ENCODE measurements around the gene PTPRCAP. TPM values are rescaled to one million over a fixed set of nuclear protein-coding genes. Genes with fewer than 3 reads are reported as not detected.
A peak's percentile ranks its signal among the peaks of the same experiment; 100 is the strongest.

Gene PTPRCAP
- total and polyA plus RNA-seq, 10 of the 15 experiments (the other 5 are each of a cell fraction or from before 2014, with no cell fraction given), result 4.7 to 266 (median 125) TPM

DNA sequence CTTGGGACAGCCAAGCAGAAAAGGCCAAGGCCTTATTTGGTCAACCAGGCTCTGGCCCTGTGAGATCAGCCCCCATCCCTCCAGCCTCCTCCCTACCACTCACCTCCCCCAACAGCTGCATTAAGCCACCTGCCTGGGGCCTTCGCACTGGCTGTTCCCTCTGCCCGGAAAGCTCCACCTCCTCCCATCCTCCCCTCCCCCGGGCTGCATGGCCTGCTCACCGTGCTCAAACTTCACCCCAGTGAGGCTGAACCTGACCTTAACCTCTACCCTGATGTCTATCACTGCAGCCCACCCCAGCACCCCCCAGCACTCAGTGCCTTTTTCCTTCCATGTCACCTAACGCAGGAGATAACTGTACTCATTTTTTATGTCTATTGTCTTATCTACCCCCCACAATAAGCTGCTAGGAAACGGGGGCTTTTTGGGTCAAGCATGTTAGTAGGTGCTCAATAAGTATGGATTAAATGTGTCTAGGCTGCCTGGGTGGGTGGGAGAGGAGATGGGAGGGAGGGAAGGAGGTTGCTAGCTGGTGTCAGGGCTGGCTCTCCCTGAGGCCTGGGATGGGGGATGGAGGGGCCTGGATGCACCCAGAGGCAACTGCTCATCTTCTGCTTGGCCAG lies 912 bp downstream of the PTPRCAP start:
- Histone ChIP-seq H3K9ac (ENCODE audit: control insufficient read depth, insufficient read depth, low read length) (peak overlapping the region; percentile 99), H2AFZ (ENCODE audit: control insufficient read depth, low read depth, low read length) (no peak overlapping the region), H3K4me3 (peak overlapping the region; percentile 90), H3K79me2 (ENCODE audit: control insufficient read depth, insufficient read depth, low read length) (peaks cover 57% of the 10 kb centered on the region), H3K4me2 (ENCODE audit: control insufficient read depth, insufficient read depth) (peak overlapping the region; percentile 71), H3K36me3 (ENCODE audit: control insufficient read depth in 2 of 2, insufficient read depth in 2 of 2, low read length in 1 of 2) (peaks cover 6 to 21% of the 10 kb centered on the region in 2 experiments; a peak in 3 of 4 replicates), H4K20me1 (ENCODE audit: control insufficient read depth, insufficient read depth) (no peaks in the 10 kb centered on the region), H3K9me3 (replicated peaks; ENCODE audit: control insufficient read depth, insufficient read depth, low read length) (no peaks in the 10 kb centered on the region), H3K27me3 (replicated peaks in 1 of 2; ENCODE audit: control insufficient read depth in 2 of 2, insufficient read depth in 2 of 2, low read length in 1 of 2) (no peaks in the 10 kb centered on the region), H3K4me1 (ENCODE audit: control insufficient read depth, insufficient read depth, low read length) (peaks cover 36% of the 10 kb centered on the region), H3K27ac (ENCODE audit: control insufficient read depth, insufficient read depth) (peak overlapping the region; percentile 99)
- POLR2A ChIA-PET, result interaction anchor here (0.6 to 4.7 kb wide), 15 partner anchors 8 to 153 kb away, joined by 3 to 95 read pairs (median 9); partner anchors contain the start of genes PITPNM1, POLD4, PPP1CA and RPS6KB2
- intact Hi-C loops (cut with micrococcal nuclease; ENCODE audit: unreplicated experiment), result loop anchor here (2.0 to 5.0 kb wide), 4 partner anchors 32 to 70 kb away; partner anchors contain the start of genes PPP1CA, TBC1D10C and TMEM134
- RAD21 ChIA-PET (ENCODE audit: unreplicated experiment), result interaction anchor here (0.6 to 7.2 kb wide), 9 partner anchors 8 to 174 kb away, joined by 5 to 112 read pairs (median 20); partner anchors contain the start of genes AIP, PITPNM1, POLD4 and PPP1CA
- FAIRE-seq (peak; percentile 95), ATAC-seq (peak; percentile 66), DNase-seq (ENCODE audit: low read depth, low spot score) (peak; percentile 75)
- SMC1A ChIA-PET (ENCODE audit: uncharacterized antibody, unreplicated experiment), result interaction anchor here (1.0 to 4.2 kb wide), 11 partner anchors 9 to 89 kb away, joined by 3 to 46 read pairs (median 3); partner anchors contain the start of genes AIP, PITPNM1, PPP1CA and TBC1D10C
- no TSS peak for BruUV-seq (replicated peaks)
- in situ Hi-C loops (cut with MboI), result no loop called here
- 2% methylated on average over 6 of the region's 6 CpGs for WGBS (ENCODE audit: insufficient coverage, insufficient replicate concordance, low lambda C conversion rate, missing lambda C conversion rate)
- CTCF ChIA-PET, result interaction anchor here (0.5 to 4.3 kb wide), 16 partner anchors 9 to 220 kb away, joined by 3 to 53 read pairs (median 4); partner anchors contain the start of genes PPP1CA, RPS6KB2, TBC1D10C and TMEM134
- TF ChIP-seq SIX5 (IDR thresholded peaks at IDR 0.05; ENCODE audit: low read depth, low read length, severe bottlenecking) (no peak), RELA (IDR thresholded peaks at IDR 0.05; ENCODE audit: borderline replicate concordance, partially characterized antibody) (no peak), SREBF1 (IDR thresholded peaks at IDR 0.05; ENCODE audit: low read length) (no peak), ZNF622 (IDR thresholded peaks at IDR 0.05) (no peak), EP300 (IDR thresholded peaks at IDR 0.05; ENCODE audit: borderline replicate concordance in 1 of 2, control insufficient read depth in 1 of 2, low read depth in 2 of 2, low read length in 2 of 2) (peak; percentile 28 to 30; a peak in 1 of 4 replicates), ZNF207 (IDR thresholded peaks at IDR 0.05; ENCODE audit: borderline replicate concordance) (no peak), JUND (IDR thresholded peaks at IDR 0.05; ENCODE audit: low read depth, low read length) (no peak), GABPA (IDR thresholded peaks at IDR 0.05; ENCODE audit: low read depth) (no peak), ESRRA (IDR thresholded peaks at IDR 0.05; ENCODE audit: low read length) (no peak), SIN3A (IDR thresholded peaks at IDR 0.05; ENCODE audit: low read depth, low read length) (no peak; the same call in 1 of the 2 replicates), SMAD5 (IDR thresholded peaks at IDR 0.05; ENCODE audit: low read depth) (peak; percentile 56)
- TF ChIP-seq, protein P1, sequence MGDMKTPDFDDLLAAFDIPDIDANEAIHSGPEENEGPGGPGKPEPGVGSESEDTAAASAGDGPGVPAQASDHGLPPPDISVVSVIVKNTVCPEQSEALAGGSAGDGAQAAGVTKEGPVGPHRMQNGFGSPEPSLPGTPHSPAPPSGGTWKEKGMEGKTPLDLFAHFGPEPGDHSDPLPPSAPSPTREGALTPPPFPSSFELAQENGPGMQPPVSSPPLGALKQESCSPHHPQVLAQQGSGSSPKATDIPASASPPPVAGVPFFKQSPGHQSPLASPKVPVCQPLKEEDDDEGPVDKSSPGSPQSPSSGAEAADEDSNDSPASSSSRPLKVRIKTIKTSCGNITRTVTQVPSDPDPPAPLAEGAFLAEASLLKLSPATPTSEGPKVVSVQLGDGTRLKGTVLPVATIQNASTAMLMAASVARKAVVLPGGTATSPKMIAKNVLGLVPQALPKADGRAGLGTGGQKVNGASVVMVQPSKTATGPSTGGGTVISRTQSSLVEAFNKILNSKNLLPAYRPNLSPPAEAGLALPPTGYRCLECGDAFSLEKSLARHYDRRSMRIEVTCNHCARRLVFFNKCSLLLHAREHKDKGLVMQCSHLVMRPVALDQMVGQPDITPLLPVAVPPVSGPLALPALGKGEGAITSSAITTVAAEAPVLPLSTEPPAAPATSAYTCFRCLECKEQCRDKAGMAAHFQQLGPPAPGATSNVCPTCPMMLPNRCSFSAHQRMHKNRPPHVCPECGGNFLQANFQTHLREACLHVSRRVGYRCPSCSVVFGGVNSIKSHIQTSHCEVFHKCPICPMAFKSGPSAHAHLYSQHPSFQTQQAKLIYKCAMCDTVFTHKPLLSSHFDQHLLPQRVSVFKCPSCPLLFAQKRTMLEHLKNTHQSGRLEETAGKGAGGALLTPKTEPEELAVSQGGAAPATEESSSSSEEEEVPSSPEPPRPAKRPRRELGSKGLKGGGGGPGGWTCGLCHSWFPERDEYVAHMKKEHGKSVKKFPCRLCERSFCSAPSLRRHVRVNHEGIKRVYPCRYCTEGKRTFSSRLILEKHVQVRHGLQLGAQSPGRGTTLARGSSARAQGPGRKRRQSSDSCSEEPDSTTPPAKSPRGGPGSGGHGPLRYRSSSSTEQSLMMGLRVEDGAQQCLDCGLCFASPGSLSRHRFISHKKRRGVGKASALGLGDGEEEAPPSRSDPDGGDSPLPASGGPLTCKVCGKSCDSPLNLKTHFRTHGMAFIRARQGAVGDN (IDR thresholded peaks at IDR 0.05), result peak; percentile 85
- TF ChIP-seq, protein P2, sequence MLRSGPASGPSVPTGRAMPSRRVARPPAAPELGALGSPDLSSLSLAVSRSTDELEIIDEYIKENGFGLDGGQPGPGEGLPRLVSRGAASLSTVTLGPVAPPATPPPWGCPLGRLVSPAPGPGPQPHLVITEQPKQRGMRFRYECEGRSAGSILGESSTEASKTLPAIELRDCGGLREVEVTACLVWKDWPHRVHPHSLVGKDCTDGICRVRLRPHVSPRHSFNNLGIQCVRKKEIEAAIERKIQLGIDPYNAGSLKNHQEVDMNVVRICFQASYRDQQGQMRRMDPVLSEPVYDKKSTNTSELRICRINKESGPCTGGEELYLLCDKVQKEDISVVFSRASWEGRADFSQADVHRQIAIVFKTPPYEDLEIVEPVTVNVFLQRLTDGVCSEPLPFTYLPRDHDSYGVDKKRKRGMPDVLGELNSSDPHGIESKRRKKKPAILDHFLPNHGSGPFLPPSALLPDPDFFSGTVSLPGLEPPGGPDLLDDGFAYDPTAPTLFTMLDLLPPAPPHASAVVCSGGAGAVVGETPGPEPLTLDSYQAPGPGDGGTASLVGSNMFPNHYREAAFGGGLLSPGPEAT (IDR thresholded peaks at IDR 0.05; ENCODE audit: low read depth), result peak; percentile 72; the same call in 1 of the 2 replicates
- TF ChIP-seq, protein P3, sequence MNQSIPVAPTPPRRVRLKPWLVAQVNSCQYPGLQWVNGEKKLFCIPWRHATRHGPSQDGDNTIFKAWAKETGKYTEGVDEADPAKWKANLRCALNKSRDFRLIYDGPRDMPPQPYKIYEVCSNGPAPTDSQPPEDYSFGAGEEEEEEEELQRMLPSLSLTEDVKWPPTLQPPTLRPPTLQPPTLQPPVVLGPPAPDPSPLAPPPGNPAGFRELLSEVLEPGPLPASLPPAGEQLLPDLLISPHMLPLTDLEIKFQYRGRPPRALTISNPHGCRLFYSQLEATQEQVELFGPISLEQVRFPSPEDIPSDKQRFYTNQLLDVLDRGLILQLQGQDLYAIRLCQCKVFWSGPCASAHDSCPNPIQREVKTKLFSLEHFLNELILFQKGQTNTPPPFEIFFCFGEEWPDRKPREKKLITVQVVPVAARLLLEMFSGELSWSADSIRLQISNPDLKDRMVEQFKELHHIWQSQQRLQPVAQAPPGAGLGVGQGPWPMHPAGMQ (IDR thresholded peaks at IDR 0.05; ENCODE audit: borderline replicate concordance), result no peak

All from GM12878 (cell line).